CD4-positive, alpha-beta T cell (primary cell): ENCODE data around the gene WDR54. TPM values are rescaled to one million over a fixed set of nuclear protein-coding genes. Genes with fewer than 3 reads are reported as not detected.

Source experiments
- ATAC-seq: fragments of 200-7000 bp; cut with Tn5 transposase; one replicate; pipeline ENCODE4 v1.10.0; 2022; ENCODE audit warnings: mild to moderate bottlenecking; ENCODE audit not compliant: poor library complexity
- CTCF ChIA-PET: fragments of 350-600 bp; sonication (Branson Sonifier 250); formaldehyde crosslinking; loops from one replicate; lab custom pipeline; 2021; ENCODE audit warnings: antibody characterized with exemption, inconsistent platforms; lab: Charles Lee
- POLR2A ChIA-PET: fragments of 350-600 bp; sonication (Branson Sonifier 250); formaldehyde crosslinking; loops from one replicate; lab custom pipeline; 2021; ENCODE audit warnings: antibody characterized with exemption, inconsistent platforms; lab: Charles Lee
- DNase-seq, 14 experiments: peaks; one replicate each; pipeline ENCODE4 v3.0.0-alpha.2; 2013 to 2020; ENCODE audit warnings: mixed read lengths in 2 of 14
- H3K27ac ChIP-seq, 2 donors: one replicate each; pipeline versions ENCODE4 v1.5.1 to v1.7.0; 2013; ENCODE audit warnings: low read length in 2 of 2, low read depth in 1 of 2, mild to moderate bottlenecking in 1 of 2
- H3K27me3 ChIP-seq, 2 experiments: 1 replicate in 1 of 2; 2 replicates in 1 of 2; pipeline versions ENCODE4 v1.6.1 to v1.7.0; 2013; ENCODE audit warnings: low read length in 2 of 2, control low read depth in 1 of 2, mild to moderate bottlenecking in 1 of 2, moderate library complexity in 1 of 2; ENCODE audit not compliant: insufficient read depth in 2 of 2, control insufficient read depth in 1 of 2
- H3K36me3 ChIP-seq: one replicate; pipeline ENCODE4 v1.6.1; 2013; ENCODE audit warnings: low read length, control low read depth; ENCODE audit not compliant: insufficient read depth
- H3K4me1 ChIP-seq: one replicate; pipeline ENCODE4 v1.6.1; 2013; ENCODE audit warnings: low read length, control low read depth; ENCODE audit not compliant: insufficient read depth
- H3K4me3 ChIP-seq: one replicate; pipeline ENCODE4 v1.5.1; 2013; ENCODE audit warnings: mild to moderate bottlenecking, low read length, moderate library complexity
- H3K9me3 ChIP-seq, 2 experiments: 1 replicate in 1 of 2; 2 replicates in 1 of 2; pipeline versions ENCODE4 v1.6.1 to v1.7.0; 2013; ENCODE audit warnings: low read length in 2 of 2, mild to moderate bottlenecking in 2 of 2, control low read depth in 1 of 2, moderate library complexity in 1 of 2; ENCODE audit not compliant: control insufficient read depth in 1 of 2, insufficient read depth in 1 of 2
- H3K27ac Mint-ChIP-seq: one replicate; pipeline ENCODE4 v1.8.0; 2020; ENCODE audit warnings: mixed read lengths
- H3K27me3 Mint-ChIP-seq: one replicate; pipeline ENCODE4 v1.8.0; 2021; ENCODE audit warnings: mixed read lengths
- H3K36me3 Mint-ChIP-seq: one replicate; pipeline ENCODE4 v1.8.0; 2021; ENCODE audit warnings: low read depth, mixed read lengths
- H3K4me1 Mint-ChIP-seq: one replicate; pipeline ENCODE4 v1.8.0; 2021; ENCODE audit warnings: low read depth, mixed read lengths
- H3K4me3 Mint-ChIP-seq: one replicate; pipeline ENCODE4 v1.8.0; 2020; ENCODE audit warnings: mild to moderate bottlenecking, mixed read lengths
- H3K9me3 Mint-ChIP-seq: one replicate; pipeline ENCODE4 v1.8.0; 2020; ENCODE audit warnings: mixed read lengths
- intact Hi-C, 2 experiments: fragments of 100-400 bp; cut with DNase I in 1 of 2; cut with micrococcal nuclease in 1 of 2; formaldehyde crosslinking; loops; one replicate each; pipeline versions ENCODE4 v1.15.1 to v1.9.0; 2023 to 2025; cut with DNase I, micrococcal nuclease
- total RNA-seq, 174 experiments: library from RNA in 2 of 174; stranded (reverse) in 2 of 174; gene quantifications; one replicate each; pipeline ENCODE4 v1.2.3 and lab custom pipeline; 2021 to 2026
- TF ChIP-seq, protein P1 (sequence below): fragments of 200-600 bp; IDR thresholded peaks from one replicate; pipeline ENCODE4 v1.8.0; 2022; ENCODE audit warnings: antibody characterized with exemption, mild to moderate bottlenecking

Gene WDR54
- total RNA-seq, 2 experiments from 2014 or later: 21.7 to 25.1 TPM

DNA sequence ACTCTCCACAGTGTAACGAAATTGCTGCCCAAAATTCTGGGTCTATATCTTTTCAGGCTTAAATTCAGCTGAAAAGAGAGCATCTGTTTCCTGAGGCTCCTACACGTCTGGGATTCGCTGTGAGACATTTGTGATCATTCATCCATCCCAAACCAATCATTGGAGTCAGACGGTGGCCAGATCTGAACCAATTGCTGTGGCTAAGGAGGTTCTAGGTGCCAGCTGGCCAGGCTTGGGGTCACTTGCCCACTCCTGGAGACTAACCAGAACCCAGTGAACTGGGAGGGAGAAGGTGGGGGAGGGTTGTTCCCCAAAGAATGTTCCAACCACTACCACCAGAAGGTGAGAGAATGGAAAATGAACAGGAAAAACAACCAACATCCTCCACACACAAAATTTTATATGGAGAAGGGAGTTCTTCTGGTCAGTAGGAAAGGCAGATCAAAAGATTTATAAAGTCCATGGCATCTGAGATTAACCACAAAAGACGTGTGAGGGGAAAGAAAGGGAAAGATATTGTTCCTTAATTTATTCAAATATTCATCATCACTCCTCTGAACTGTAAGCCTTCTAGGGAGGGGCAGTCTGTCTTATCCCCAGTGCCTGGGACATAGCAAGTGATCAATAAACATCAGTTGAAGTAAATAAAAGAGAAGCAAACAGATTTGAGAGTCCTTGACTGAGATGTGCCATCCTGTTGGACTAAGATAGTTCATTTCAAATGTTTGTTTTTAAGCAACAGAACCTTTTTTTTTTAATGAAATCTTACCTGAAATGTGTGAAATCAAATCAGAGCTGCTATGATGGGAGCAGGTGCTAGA, 23.2 kb downstream of the WDR54 start:
- no peak overlapping the region for H3K27ac Mint-ChIP-seq
- no peaks in the 10 kb centered on the region for H3K9me3 Mint-ChIP-seq
- intact Hi-C loops: no loop called here
- POLR2A ChIA-PET: no interaction called here
- H3K27me3 Mint-ChIP-seq: peaks cover 37% of the 10 kb centered on the region
- no peak overlapping the region for H3K4me3 Mint-ChIP-seq
- H3K4me1 ChIP-seq: peaks cover 27% of the 10 kb centered on the region
- H3K36me3 ChIP-seq: no peaks in the 10 kb centered on the region
- H3K27ac ChIP-seq: no peak overlapping the region
- no peak for DNase-seq
- CTCF ChIA-PET: interaction anchor here (0.6 kb wide), 1 partner anchor 19 kb away, joined by 3 read pairs; no protein-coding TSS in a partner anchor
- H3K9me3 ChIP-seq: peaks cover 0 to 26% of the 10 kb centered on the region in 2 experiments
- no peaks in the 10 kb centered on the region for H3K36me3 Mint-ChIP-seq
- TF ChIP-seq, protein P1, sequence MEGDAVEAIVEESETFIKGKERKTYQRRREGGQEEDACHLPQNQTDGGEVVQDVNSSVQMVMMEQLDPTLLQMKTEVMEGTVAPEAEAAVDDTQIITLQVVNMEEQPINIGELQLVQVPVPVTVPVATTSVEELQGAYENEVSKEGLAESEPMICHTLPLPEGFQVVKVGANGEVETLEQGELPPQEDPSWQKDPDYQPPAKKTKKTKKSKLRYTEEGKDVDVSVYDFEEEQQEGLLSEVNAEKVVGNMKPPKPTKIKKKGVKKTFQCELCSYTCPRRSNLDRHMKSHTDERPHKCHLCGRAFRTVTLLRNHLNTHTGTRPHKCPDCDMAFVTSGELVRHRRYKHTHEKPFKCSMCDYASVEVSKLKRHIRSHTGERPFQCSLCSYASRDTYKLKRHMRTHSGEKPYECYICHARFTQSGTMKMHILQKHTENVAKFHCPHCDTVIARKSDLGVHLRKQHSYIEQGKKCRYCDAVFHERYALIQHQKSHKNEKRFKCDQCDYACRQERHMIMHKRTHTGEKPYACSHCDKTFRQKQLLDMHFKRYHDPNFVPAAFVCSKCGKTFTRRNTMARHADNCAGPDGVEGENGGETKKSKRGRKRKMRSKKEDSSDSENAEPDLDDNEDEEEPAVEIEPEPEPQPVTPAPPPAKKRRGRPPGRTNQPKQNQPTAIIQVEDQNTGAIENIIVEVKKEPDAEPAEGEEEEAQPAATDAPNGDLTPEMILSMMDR: no peak
- peaks cover 31 to 36% of the 10 kb centered on the region in 2 experiments for H3K27me3 ChIP-seq
- peaks cover 8% of the 10 kb centered on the region for H3K4me1 Mint-ChIP-seq
- ATAC-seq: no peak
- no peak overlapping the region for H3K4me3 ChIP-seq

DNA sequence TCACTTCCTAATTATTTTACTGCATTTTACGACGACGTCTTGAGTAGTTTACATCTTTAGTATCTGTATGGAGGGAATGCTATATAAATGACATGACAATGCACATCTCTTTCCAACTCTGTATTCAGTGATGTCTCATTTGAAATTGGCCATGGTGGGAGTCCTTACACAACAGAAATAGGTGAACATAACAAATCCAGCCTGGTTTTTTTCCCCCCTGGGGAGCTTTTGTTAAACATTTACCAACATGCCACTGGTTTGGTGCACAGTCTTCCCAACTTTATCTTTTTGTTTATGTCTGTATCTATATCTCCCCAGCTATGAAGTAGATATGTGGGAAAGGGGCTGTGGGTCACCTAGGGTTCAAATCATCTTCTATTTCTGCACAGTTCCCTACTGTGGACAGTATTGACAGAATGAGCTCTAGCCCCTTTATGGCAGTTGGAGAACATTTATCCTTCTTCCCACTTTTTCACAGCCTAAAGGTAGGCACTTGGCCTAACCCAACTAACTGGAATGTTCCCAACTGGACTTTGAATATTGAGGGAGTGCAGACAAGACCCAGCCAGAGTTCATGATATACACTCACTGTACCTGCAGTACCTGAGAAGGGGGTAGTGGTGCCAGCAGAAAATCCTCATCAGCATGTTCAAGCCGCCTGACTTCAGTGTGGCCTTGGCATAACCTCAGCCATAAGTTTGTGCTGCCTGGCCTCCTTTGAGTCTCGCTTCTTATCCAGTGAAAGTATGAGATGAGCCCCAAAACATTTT, 25.9 kb downstream of the WDR54 start:
- POLR2A ChIA-PET: no interaction called here
- Histone ChIP-seq H3K27ac (no peak overlapping the region), H3K27me3 (peaks cover 4 to 12% of the 10 kb centered on the region in 2 experiments), H3K4me1 (peaks cover 7% of the 10 kb centered on the region), H3K9me3 (peaks cover 0 to 2% of the 10 kb centered on the region in 2 experiments), H3K4me3 (no peak overlapping the region), H3K36me3 (no peaks in the 10 kb centered on the region)
- CTCF ChIA-PET: no interaction called here
- TF ChIP-seq, protein P1: no peak
- Mint-ChIP-seq H3K9me3 (no peaks in the 10 kb centered on the region), H3K4me1 (peaks cover 3% of the 10 kb centered on the region), H3K4me3 (no peak overlapping the region), H3K27me3 (peaks cover 21% of the 10 kb centered on the region), H3K27ac (no peak overlapping the region), H3K36me3 (no peaks in the 10 kb centered on the region)
- intact Hi-C loops: no loop called here
- DNase-seq (no peak), ATAC-seq (no peak)

DNA sequence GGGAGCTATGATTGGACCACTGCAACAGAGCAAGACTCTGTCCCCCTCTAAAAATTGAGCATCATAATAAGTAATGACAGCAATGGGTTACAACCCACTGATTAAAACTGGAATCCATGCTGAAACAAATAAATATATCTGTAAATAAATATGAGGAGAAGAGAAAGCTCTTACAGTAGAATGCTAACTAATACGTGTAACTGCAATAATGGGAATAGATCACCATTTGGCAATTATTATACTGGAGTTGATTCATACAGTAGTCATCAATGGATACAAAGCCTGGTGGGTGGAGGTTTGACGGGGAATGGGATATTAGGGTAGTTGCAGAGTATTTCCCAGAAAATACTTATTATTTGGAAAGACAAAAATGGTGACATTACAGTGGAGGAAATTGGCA, 27.2 kb downstream of the WDR54 start:
- H3K27ac ChIP-seq: no peak overlapping the region
- Mint-ChIP-seq H3K36me3 (no peaks in the 10 kb centered on the region), H3K9me3 (no peaks in the 10 kb centered on the region), H3K27me3 (peaks cover 15% of the 10 kb centered on the region), H3K4me3 (no peak overlapping the region), H3K27ac (no peak overlapping the region), H3K4me1 (peaks cover 13% of the 10 kb centered on the region)
- no peaks in the 10 kb centered on the region for H3K9me3 ChIP-seq
- H3K27me3 ChIP-seq: peaks cover 0 to 7% of the 10 kb centered on the region in 2 experiments
- TF ChIP-seq, protein P1: no peak
- H3K36me3 ChIP-seq: no peaks in the 10 kb centered on the region
- peaks cover 13% of the 10 kb centered on the region for H3K4me1 ChIP-seq
- ATAC-seq: no peak
- no peak for DNase-seq
- intact Hi-C loops: no loop called here
- ChIA-PET POLR2A (no interaction called here), CTCF (no interaction called here)
- no peak overlapping the region for H3K4me3 ChIP-seq
